Stomach (tissue), 4 donors: ENCODE results near the gene NPM3.

Experiments used
- POLR2A ChIP-seq, 4 donors: fragments of 450-650 bp; IDR thresholded peaks; one replicate each; pipeline ENCODE4 v1.6.1; 2016; ENCODE audit warnings: antibody characterized with exemption in 4 of 4, control low read depth in 2 of 4, mild to moderate bottlenecking in 1 of 4, moderate library complexity in 1 of 4
- POLR2AphosphoS5 ChIP-seq, 3 donors: sonication (generic); formaldehyde crosslinking; IDR thresholded peaks; one replicate each; pipeline ENCODE4 v1.6.1; 2016; ENCODE audit warnings: antibody characterized with exemption in 3 of 3
- TF ChIP-seq, protein P1 (sequence below), 7 experiments: fragments of 450-650 bp in 4 of 7; fragments of 200-600 bp in 3 of 7; sonication (generic) in 3 of 7; IDR thresholded peaks; one replicate each; pipeline ENCODE4 v1.5.1; 2016 to 2019; ENCODE audit warnings: antibody characterized with exemption in 7 of 7, control low read depth in 2 of 7, mild to moderate bottlenecking in 1 of 7

GRCh38 chr10:101826852-101827434 is 43.7 kb upstream of the NPM3 start:
- TF ChIP-seq POLR2AphosphoS5 (IDR thresholded peaks at IDR 0.05) (no peak), POLR2A (IDR thresholded peaks at IDR 0.05) (no peak)
- TF ChIP-seq, protein P1, sequence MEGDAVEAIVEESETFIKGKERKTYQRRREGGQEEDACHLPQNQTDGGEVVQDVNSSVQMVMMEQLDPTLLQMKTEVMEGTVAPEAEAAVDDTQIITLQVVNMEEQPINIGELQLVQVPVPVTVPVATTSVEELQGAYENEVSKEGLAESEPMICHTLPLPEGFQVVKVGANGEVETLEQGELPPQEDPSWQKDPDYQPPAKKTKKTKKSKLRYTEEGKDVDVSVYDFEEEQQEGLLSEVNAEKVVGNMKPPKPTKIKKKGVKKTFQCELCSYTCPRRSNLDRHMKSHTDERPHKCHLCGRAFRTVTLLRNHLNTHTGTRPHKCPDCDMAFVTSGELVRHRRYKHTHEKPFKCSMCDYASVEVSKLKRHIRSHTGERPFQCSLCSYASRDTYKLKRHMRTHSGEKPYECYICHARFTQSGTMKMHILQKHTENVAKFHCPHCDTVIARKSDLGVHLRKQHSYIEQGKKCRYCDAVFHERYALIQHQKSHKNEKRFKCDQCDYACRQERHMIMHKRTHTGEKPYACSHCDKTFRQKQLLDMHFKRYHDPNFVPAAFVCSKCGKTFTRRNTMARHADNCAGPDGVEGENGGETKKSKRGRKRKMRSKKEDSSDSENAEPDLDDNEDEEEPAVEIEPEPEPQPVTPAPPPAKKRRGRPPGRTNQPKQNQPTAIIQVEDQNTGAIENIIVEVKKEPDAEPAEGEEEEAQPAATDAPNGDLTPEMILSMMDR (IDR thresholded peaks at IDR 0.05) = no peak
